ENCODE measurements around the gene METTL6. TPM values are rescaled to one million over a fixed set of nuclear protein-coding genes. Genes with fewer than 3 reads are reported as not detected.

The METTL6 gene
- total RNA-seq, 1 experiment from 2014 or later, result 25.6 TPM

DNA sequence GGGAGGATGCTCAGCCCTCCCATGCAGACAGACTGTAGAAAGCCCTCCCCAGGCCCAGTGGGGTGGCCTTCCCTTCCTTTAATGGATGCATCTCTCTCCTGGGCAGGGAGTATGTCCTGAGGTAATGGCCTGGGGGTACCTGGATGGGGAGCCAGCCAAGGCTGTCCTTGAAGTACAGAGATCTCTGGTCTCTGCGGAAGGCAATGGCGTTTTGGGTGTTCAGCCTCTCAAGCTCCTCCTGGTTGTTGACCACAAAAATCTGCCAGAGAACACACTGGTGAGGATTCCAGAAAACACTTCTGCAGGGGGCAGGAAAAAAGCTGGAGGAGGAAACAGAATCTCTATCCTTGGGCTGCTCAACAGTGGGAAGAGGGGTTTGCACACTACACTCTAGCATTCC is 29.0 kb upstream of the METTL6 start:
- Histone ChIP-seq H3K14ac (ENCODE audit: insufficient read depth, low read length) (no peak overlapping the region), H3K56ac (ENCODE audit: insufficient read length, low read depth, low read length) (no peak overlapping the region), H2BK5ac (ENCODE audit: insufficient read length, low read length) (no peak overlapping the region), H3K27me3 (ENCODE audit: insufficient read depth, low read length) (no peaks in the 10 kb centered on the region), H4K8ac (replicated peaks; ENCODE audit: insufficient read length, low read depth, low read length) (no peak overlapping the region), H3K79me1 (ENCODE audit: insufficient read depth, low read depth, low read length, poor library complexity, severe bottlenecking) (no peaks in the 10 kb centered on the region), H2AK5ac (ENCODE audit: insufficient read length, low read length) (no peak overlapping the region), H4K91ac (ENCODE audit: insufficient read length, low read depth, low read length) (no peak overlapping the region), H3K18ac (ENCODE audit: insufficient read length, low read depth, low read length) (no peak overlapping the region), H3T11ph (ENCODE audit: low read length) (no peak overlapping the region), H3K4ac (ENCODE audit: low read depth, low read length) (no peak overlapping the region), H3K4me2 (ENCODE audit: insufficient read depth, insufficient read length, low read length) (no peak overlapping the region), H2BK15ac (ENCODE audit: low read depth, low read length) (no peak overlapping the region), H2AFZ (ENCODE audit: low read length) (no peak overlapping the region), H4K20me1 (ENCODE audit: control insufficient read depth, insufficient read depth, insufficient read length) (no peaks in the 10 kb centered on the region), H2BK20ac (ENCODE audit: low read depth, low read length, poor library complexity, severe bottlenecking) (no peak overlapping the region), H2BK12ac (ENCODE audit: insufficient read length, low read depth, low read length) (no peak overlapping the region), H3K23me2 (ENCODE audit: insufficient read length, low read depth, low read length, poor library complexity, severe bottlenecking) (no peaks in the 10 kb centered on the region), H3K9me3 (ENCODE audit: control insufficient read depth, low read depth, low read length) (no peaks in the 10 kb centered on the region), H4K5ac (ENCODE audit: insufficient read length, low read depth, low read length) (no peak overlapping the region), H3K9ac (ENCODE audit: extremely low read depth, insufficient read length, low read length) (no peak overlapping the region), H3K27ac (ENCODE audit: insufficient read length, low read depth, low read length) (no peak overlapping the region), H2BK120ac (ENCODE audit: low read depth, low read length, poor library complexity, severe bottlenecking) (no peak overlapping the region), H3K4me1 (ENCODE audit: insufficient read depth, low read length) (no peaks in the 10 kb centered on the region), H3K23ac (ENCODE audit: insufficient read length, low read depth, low read length) (no peak overlapping the region), H3K79me2 (ENCODE audit: insufficient read depth, low read length) (no peaks in the 10 kb centered on the region)
- no peak overlapping the region for H3K4me3 Mint-ChIP-seq
- DNase-seq, result no peak
- H3K27me3 Mint-ChIP-seq (ENCODE audit: low read depth), result peaks cover 2% of the 10 kb centered on the region
- no peak overlapping the region for H3K27ac Mint-ChIP-seq
- H3K36me3 Mint-ChIP-seq (ENCODE audit: insufficient read depth in 1 of 3, low read depth in 3 of 3), result no peaks in the 10 kb centered on the region
- H3K4me1 Mint-ChIP-seq, result no peaks in the 10 kb centered on the region
- no peaks in the 10 kb centered on the region for H3K9me3 Mint-ChIP-seq
- TF ChIP-seq, protein P1, sequence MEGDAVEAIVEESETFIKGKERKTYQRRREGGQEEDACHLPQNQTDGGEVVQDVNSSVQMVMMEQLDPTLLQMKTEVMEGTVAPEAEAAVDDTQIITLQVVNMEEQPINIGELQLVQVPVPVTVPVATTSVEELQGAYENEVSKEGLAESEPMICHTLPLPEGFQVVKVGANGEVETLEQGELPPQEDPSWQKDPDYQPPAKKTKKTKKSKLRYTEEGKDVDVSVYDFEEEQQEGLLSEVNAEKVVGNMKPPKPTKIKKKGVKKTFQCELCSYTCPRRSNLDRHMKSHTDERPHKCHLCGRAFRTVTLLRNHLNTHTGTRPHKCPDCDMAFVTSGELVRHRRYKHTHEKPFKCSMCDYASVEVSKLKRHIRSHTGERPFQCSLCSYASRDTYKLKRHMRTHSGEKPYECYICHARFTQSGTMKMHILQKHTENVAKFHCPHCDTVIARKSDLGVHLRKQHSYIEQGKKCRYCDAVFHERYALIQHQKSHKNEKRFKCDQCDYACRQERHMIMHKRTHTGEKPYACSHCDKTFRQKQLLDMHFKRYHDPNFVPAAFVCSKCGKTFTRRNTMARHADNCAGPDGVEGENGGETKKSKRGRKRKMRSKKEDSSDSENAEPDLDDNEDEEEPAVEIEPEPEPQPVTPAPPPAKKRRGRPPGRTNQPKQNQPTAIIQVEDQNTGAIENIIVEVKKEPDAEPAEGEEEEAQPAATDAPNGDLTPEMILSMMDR (conservative IDR thresholded peaks at IDR 0.05), result no peak
- no CpG with 5 or more reads among the region's 2 CpGs for WGBS (ENCODE audit: extremely low coverage, insufficient read length, low lambda C conversion rate)
